Activated CD4-positive, CD25-positive, alpha-beta regulatory T cell (primary cell): Measurements from ENCODE around the gene RIOK3.

Source experiments
- DNase-seq, 4 experiments: peaks; one replicate each; lab custom pipeline; 2025; lab: John Stamatoyannopoulos, UW

Gene RIOK3

DNA sequence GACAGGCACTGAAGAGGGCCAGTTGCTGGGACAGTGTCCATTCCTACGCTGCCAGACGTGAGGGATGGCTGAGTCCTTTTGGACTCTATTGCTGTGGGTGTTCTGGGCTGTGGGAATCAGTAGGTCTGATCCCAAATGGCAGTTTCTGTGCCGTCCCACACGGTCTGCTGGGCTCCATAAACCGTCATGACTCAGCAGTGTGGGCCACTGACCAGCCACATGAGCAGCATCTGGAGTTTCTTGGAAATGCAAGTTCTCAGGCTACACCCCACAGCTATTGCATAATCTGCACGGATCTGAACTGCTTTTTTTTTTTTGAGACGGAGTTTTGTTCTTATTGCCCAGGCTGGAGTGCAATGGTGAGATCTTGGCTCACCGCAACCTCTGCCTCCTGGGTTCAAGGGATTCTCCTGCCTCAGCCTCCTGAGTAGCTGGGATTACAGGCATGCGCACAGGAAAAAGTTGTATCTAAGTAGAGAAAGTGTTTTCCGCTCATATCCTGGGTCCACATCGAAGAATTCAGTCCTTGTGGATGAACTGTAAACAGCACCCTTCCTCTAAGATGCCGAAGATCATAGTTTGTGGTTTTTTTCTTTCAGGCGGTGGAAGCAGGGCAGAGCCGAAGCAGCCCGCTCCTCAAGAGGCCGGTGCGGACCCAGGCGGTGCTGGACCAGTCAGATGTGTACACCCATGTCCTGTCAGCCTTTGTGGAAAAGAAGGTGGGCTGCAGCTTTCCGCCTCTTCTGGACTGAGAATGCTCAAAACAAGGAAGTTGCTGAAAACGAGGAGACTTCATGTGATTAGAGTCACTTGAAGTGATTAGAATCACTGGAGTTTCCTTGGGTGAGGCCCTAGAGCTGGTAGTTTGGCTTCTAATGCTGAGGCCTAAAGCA lies 75.7 kb downstream of the RIOK3 start:
- no peak for DNase-seq

DNA sequence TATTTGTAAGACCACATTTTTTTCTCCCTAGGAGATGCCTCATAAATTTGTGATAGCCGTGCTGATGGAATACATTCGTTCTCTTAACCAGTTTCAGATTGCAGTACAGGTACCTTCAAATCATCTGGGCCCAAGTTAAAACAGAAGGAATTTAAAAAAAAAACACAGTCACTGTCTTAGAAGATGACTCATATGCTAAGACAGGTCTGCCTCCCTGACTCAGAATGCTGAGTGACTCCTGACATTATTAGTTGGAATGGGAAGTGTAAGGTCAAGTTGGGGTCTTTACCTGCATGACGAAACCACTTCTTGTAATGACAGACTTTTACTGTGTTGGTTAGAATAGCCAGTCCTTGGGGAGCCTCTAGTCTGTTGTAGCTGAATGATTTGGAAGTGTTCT lies 76.5 kb downstream of the RIOK3 start:
- DNase-seq, result no peak

DNA sequence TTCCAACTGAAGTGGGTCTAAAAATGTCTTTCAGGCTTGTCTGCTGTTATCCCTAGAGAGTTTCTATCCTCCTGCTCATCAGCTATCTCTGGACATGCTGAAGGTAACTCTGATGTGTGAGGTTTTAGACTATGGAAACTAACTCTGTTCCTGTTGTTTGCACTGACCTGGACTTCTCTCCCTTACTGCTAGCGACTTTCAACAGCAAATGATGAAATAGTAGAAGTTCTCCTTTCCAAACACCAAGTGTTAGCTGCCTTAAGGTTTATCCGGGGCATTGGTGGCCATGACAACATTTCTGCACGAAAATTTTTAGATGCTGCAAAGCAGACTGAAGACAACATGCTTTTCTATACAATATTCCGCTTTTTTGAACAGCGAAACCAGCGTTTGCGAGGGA lies 77.1 kb downstream of the RIOK3 start:
- no peak for DNase-seq

DNA sequence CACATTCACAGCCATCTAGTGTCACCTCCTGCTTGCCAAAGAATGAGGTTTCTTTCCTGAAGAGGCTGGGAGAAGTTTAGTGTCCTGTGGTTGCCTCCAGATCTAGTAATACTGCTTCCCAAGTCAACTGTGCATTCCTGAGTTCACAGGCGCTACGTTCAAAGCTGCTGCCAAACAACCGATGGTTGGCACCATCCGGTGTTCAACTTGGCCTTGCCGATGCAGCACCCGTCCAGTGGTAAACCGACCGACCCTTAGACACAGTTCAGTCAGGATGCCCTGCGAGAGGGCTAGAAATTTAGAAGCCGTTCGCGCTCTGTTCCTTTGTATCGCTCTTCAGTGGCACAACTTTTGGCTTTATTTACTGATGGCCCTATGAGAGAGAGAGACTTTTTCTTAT lies 78.8 kb downstream of the RIOK3 start:
- no peak for DNase-seq
